IgD-negative memory B cell (primary cell): ENCODE data around the gene SENP5. TPM values are rescaled to one million over a fixed set of nuclear protein-coding genes. Genes with fewer than 3 reads are reported as not detected.

Source experiments
- H3K27ac Mint-ChIP-seq, 3 donors: one replicate each; pipeline ENCODE4 v1.8.0; 2020 to 2022; ENCODE audit warnings: mild to moderate bottlenecking in 3 of 3, mixed read lengths in 3 of 3, moderate library complexity in 1 of 3
- H3K27me3 Mint-ChIP-seq: one replicate; pipeline ENCODE4 v1.8.0; 2021; ENCODE audit warnings: mixed read lengths
- H3K36me3 Mint-ChIP-seq: one replicate; pipeline ENCODE4 v1.8.0; 2020; ENCODE audit warnings: mild to moderate bottlenecking, mixed read lengths
- H3K4me1 Mint-ChIP-seq, 3 donors: one replicate each; pipeline ENCODE4 v1.8.0; 2020 to 2022; ENCODE audit warnings: mixed read lengths in 3 of 3, mild to moderate bottlenecking in 1 of 3
- H3K4me3 Mint-ChIP-seq, 4 donors: one replicate each; pipeline ENCODE4 v1.8.0; 2020 to 2022; ENCODE audit warnings: mild to moderate bottlenecking in 4 of 4, mixed read lengths in 4 of 4, moderate library complexity in 3 of 4
- H3K9me3 Mint-ChIP-seq, 3 donors: one replicate each; pipeline ENCODE4 v1.8.0; 2020 to 2021; ENCODE audit warnings: mixed read lengths in 3 of 3, mild to moderate bottlenecking in 1 of 3
- polyA plus RNA-seq: library from polyadenylated mRNA; unstranded; fragments of 300-500 nt; fragmentation: Illumina TruSeq; gene quantifications from one replicate; pipeline ENCODE4 v1.2.3, GENCODE V29; 2021

The SENP5 gene
- polyA plus RNA-seq, 1 donor from 2014 or later = 11.7 TPM

- Mint-ChIP-seq H3K36me3 (no peaks in the 10 kb centered on the region), H3K9me3 (no peaks in the 10 kb centered on the region), H3K4me1 (peaks cover 20 to 30% (median 25%) of the 10 kb centered on the region in 3 donors), H3K27ac (peak overlapping the region in 1 of 3 donors; percentile 89), H3K4me3 (peak overlapping the region; percentile 8 to 85 (median 46)), H3K27me3 (no peaks in the 10 kb centered on the region)
Measured at GRCh38 chr3:196966526-196967401, 99.0 kb downstream of the SENP5 start.

GRCh38 chr3:196967412-196968232 lies 99.9 kb downstream of the SENP5 start:
- no peaks in the 10 kb centered on the region for H3K36me3 Mint-ChIP-seq
- peak overlapping the region in 1 of 3 donors; percentile 67 for H3K27ac Mint-ChIP-seq
- H3K9me3 Mint-ChIP-seq = no peaks in the 10 kb centered on the region
- H3K4me3 Mint-ChIP-seq = peak overlapping the region; percentile 77 to 88 (median 86)
- H3K27me3 Mint-ChIP-seq = no peaks in the 10 kb centered on the region
- peaks cover 17 to 22% (median 20%) of the 10 kb centered on the region in 3 donors for H3K4me1 Mint-ChIP-seq

- peak within 1 kb of the TSS; percentile 83 to 91 (median 88) for H3K4me3 Mint-ChIP-seq
- peak within 1 kb of the TSS in 1 of 3 donors; percentile 67 for H3K27ac Mint-ChIP-seq
- no peaks in the 10 kb centered on the region for H3K36me3 Mint-ChIP-seq
- no peaks in the 10 kb centered on the region for H3K27me3 Mint-ChIP-seq
- no peaks in the 10 kb centered on the region for H3K9me3 Mint-ChIP-seq
- H3K4me1 Mint-ChIP-seq = peaks cover 9 to 13% (median 13%) of the 10 kb centered on the region in 3 donors
Measured at GRCh38 chr3:196968233-196969133, 100.8 kb downstream of the SENP5 start, which contains the start of gene PIGZ. Gene PIGZ (minus strand): TSS chr3:196968833. CDS start chr3:196952031, 16,802 bp downstream.

GRCh38 chr3:196969134-196969659 lies 101.5 kb downstream of the SENP5 start:
- H3K9me3 Mint-ChIP-seq = no peaks in the 10 kb centered on the region
- H3K4me1 Mint-ChIP-seq = peaks cover 8 to 11% (median 11%) of the 10 kb centered on the region in 3 donors
- no peak overlapping the region for H3K27ac Mint-ChIP-seq
- H3K36me3 Mint-ChIP-seq = no peaks in the 10 kb centered on the region
- peak overlapping the region; percentile 83 to 91 (median 87) for H3K4me3 Mint-ChIP-seq
- no peaks in the 10 kb centered on the region for H3K27me3 Mint-ChIP-seq

- no peaks in the 10 kb centered on the region for H3K27me3 Mint-ChIP-seq
- H3K4me1 Mint-ChIP-seq = peaks cover 7 to 11% (median 11%) of the 10 kb centered on the region in 3 donors
- peak overlapping the region in 2 of 3 donors; percentile 71 to 84 for H3K27ac Mint-ChIP-seq
- no peaks in the 10 kb centered on the region for H3K9me3 Mint-ChIP-seq
- H3K4me3 Mint-ChIP-seq = peak overlapping the region; percentile 77 to 90 (median 86)
- H3K36me3 Mint-ChIP-seq = no peaks in the 10 kb centered on the region
Measured at GRCh38 chr3:196969660-196970546, 102.2 kb downstream of the SENP5 start.

GRCh38 chr3:196970547-196971093 lies 102.9 kb downstream of the SENP5 start:
- H3K27me3 Mint-ChIP-seq = peaks cover 1% of the 10 kb centered on the region
- H3K4me3 Mint-ChIP-seq = peak overlapping the region; percentile 77 to 90 (median 86)
- H3K9me3 Mint-ChIP-seq = no peaks in the 10 kb centered on the region

GRCh38 chr3:196971094-196971698 lies 103.5 kb downstream of the SENP5 start:
- H3K36me3 Mint-ChIP-seq = no peaks in the 10 kb centered on the region
- H3K27me3 Mint-ChIP-seq = peaks cover 1% of the 10 kb centered on the region

More at GRCh38 chr3:196970547-196971093, 102.9 kb downstream of the SENP5 start:
- no peaks in the 10 kb centered on the region for H3K36me3 Mint-ChIP-seq
- peak overlapping the region in 2 of 3 donors; percentile 71 to 84 for H3K27ac Mint-ChIP-seq
- peaks cover under 1 to 11% (median 11%) of the 10 kb centered on the region in 3 donors for H3K4me1 Mint-ChIP-seq

GRCh38 chr3:196974661-196975060 lies 106.9 kb downstream of the SENP5 start:
- Mint-ChIP-seq H3K27me3 (peaks cover 11% of the 10 kb centered on the region), H3K27ac (no peak overlapping the region), H3K36me3 (no peaks in the 10 kb centered on the region), H3K9me3 (no peaks in the 10 kb centered on the region), H3K4me1 (peaks cover 0 to 10% (median 0%) of the 10 kb centered on the region in 3 donors), H3K4me3 (no peak overlapping the region)

More at GRCh38 chr3:196971094-196971698, 103.5 kb downstream of the SENP5 start:
- no peaks in the 10 kb centered on the region for H3K9me3 Mint-ChIP-seq
- H3K27ac Mint-ChIP-seq = peak overlapping the region in 1 of 3 donors; percentile 52
- peak overlapping the region in 3 of 4 donors; percentile 9 to 90 (median 77) for H3K4me3 Mint-ChIP-seq
- H3K4me1 Mint-ChIP-seq = peaks cover 0 to 11% (median 6%) of the 10 kb centered on the region in 3 donors

GRCh38 chr3:196975349-196975748 lies 107.6 kb downstream of the SENP5 start:
- no peaks in the 10 kb centered on the region for H3K36me3 Mint-ChIP-seq

GRCh38 chr3:196976941-196977340 lies 109.2 kb downstream of the SENP5 start:
- peaks cover 19% of the 10 kb centered on the region for H3K27me3 Mint-ChIP-seq
- no peak overlapping the region for H3K27ac Mint-ChIP-seq
- peaks cover 2% of the 10 kb centered on the region for H3K36me3 Mint-ChIP-seq
- H3K4me1 Mint-ChIP-seq = peaks cover 0 to 8% (median 4%) of the 10 kb centered on the region in 3 donors
- H3K4me3 Mint-ChIP-seq = no peak overlapping the region
- H3K9me3 Mint-ChIP-seq = peaks cover 0 to 4% (median 4%) of the 10 kb centered on the region in 3 donors

More at GRCh38 chr3:196975349-196975748, 107.6 kb downstream of the SENP5 start:
- Mint-ChIP-seq H3K9me3 (no peaks in the 10 kb centered on the region), H3K4me1 (peaks cover 0 to 9% (median 0%) of the 10 kb centered on the region in 3 donors), H3K27ac (peak overlapping the region in 1 of 3 donors; percentile 2), H3K4me3 (no peak overlapping the region), H3K27me3 (peaks cover 11% of the 10 kb centered on the region)

GRCh38 chr3:196979545-196979944 lies 111.8 kb downstream of the SENP5 start:
- peaks cover 4 to 20% (median 4%) of the 10 kb centered on the region in 3 donors for H3K9me3 Mint-ChIP-seq
- H3K27me3 Mint-ChIP-seq = peaks cover 19% of the 10 kb centered on the region
- H3K27ac Mint-ChIP-seq = no peak overlapping the region
- H3K4me1 Mint-ChIP-seq = peaks cover 0 to 8% (median 4%) of the 10 kb centered on the region in 3 donors
- H3K4me3 Mint-ChIP-seq = no peak overlapping the region
- peaks cover 2% of the 10 kb centered on the region for H3K36me3 Mint-ChIP-seq

- H3K36me3 Mint-ChIP-seq = peaks cover 2% of the 10 kb centered on the region
- H3K27ac Mint-ChIP-seq = no peak overlapping the region
- peaks cover 4 to 20% (median 5%) of the 10 kb centered on the region in 3 donors for H3K9me3 Mint-ChIP-seq
- no peak overlapping the region for H3K4me3 Mint-ChIP-seq
- peaks cover 0 to 8% (median 4%) of the 10 kb centered on the region in 3 donors for H3K4me1 Mint-ChIP-seq
- peaks cover 17% of the 10 kb centered on the region for H3K27me3 Mint-ChIP-seq
Measured at GRCh38 chr3:196981657-196982056, 113.9 kb downstream of the SENP5 start.
